ENCODE results near the gene HAUS5. TPM values are rescaled to one million over a fixed set of nuclear protein-coding genes. Genes with fewer than 3 reads are reported as not detected.

Gene HAUS5
- total and polyA plus RNA-seq, 2 of the 8 experiments (the other 6 are each of a cell fraction or from before 2014, with no cell fraction given) = 13.8 to 25.7 TPM

DNA sequence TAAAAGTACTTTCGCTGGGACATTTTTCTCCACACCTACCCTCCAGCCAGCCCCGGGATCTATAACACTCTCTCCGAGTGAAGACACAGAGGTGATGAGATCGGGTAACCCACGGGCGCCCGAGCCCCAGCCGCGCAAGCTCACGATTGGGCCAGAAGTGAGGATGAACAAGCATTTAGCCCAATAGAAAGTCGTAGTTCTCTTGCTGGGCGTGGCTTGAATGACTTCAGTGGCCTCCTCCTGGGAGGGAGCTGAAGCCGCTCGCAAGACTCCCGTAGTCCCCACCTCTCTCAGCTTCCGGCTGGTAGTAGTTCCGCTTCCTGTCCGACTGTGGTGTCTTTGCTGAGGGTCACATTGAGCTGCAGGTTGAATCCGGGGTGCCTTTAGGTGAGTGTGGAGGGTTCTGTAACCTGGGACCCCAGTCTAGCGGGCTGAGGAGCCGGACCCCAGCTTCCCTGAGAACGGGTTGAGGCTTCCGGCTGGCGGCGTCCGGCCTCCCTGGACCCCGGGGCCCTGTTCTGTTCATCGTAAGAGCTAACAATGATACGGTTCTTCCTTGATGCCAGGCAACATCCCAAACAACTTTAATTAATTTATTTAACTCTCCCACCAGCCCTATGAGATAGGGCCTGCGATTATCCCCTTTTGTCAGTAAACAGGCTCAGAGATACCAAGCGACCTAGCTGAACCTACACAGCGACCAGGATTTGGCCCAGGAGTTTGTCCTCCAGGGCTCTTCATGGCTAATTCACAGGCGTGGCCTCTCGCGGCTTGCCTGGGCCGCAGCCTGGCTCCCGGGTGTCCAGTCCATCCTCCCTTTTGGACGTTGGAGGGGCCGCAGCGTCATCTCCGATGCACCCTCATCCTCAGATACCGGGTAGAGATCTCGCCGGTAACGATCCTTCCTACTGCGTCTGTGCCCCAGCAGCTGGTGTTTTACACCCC, 35.8 kb downstream of the HAUS5 start, which contains the start of gene COX6B1 (continued):
- TF ChIP-seq CHD7 (IDR thresholded peaks at IDR 0.05; ENCODE audit: insufficient replicate concordance, low read length) = no peak
- TF ChIP-seq CHD1 (IDR thresholded peaks at IDR 0.05; ENCODE audit: low read depth, low read length) = no peak
- TF ChIP-seq SUZ12 (IDR thresholded peaks at IDR 0.05; ENCODE audit: low read length) = no peak
- peak; percentile 62 for TF ChIP-seq SP2 (IDR thresholded peaks at IDR 0.05; ENCODE audit: low read length)
- peak; percentile 96 for TF ChIP-seq SP1 (IDR thresholded peaks at IDR 0.05; ENCODE audit: low read depth, low read length)
- no peak for TF ChIP-seq CEBPB (IDR thresholded peaks at IDR 0.05; ENCODE audit: low read depth, low read length)
- peak; percentile 71 for TF ChIP-seq POLR2AphosphoS5 (IDR thresholded peaks at IDR 0.05; ENCODE audit: low read depth, low read length)
- peak; percentile 24 to 44; a peak in 2 of 4 replicates for TF ChIP-seq SIN3A (conservative IDR thresholded peaks at IDR 0.05 in 1 of 2, IDR thresholded peaks at IDR 0.05 in 1 of 2; ENCODE audit: low read depth in 1 of 2, low read length in 2 of 2)
- peak; percentile 48 for TF ChIP-seq SAP30 (IDR thresholded peaks at IDR 0.05; ENCODE audit: insufficient read depth, insufficient replicate concordance, low read length)
- no peak for TF ChIP-seq TCF12 (IDR thresholded peaks at IDR 0.05; ENCODE audit: low read depth, low read length)
